NCI-H1694 treated with DMSO at 0.1 percent for 48 hours (cell line): Measurements from ENCODE around the gene CTDNEP1.
A peak's percentile ranks its signal among the peaks of the same experiment; 100 is the strongest.

ENCODE experiments used
- DNase-seq: peaks from one replicate; lab custom pipeline; 2025; lab: John Stamatoyannopoulos, UW

CTDNEP1 gene

DNA sequence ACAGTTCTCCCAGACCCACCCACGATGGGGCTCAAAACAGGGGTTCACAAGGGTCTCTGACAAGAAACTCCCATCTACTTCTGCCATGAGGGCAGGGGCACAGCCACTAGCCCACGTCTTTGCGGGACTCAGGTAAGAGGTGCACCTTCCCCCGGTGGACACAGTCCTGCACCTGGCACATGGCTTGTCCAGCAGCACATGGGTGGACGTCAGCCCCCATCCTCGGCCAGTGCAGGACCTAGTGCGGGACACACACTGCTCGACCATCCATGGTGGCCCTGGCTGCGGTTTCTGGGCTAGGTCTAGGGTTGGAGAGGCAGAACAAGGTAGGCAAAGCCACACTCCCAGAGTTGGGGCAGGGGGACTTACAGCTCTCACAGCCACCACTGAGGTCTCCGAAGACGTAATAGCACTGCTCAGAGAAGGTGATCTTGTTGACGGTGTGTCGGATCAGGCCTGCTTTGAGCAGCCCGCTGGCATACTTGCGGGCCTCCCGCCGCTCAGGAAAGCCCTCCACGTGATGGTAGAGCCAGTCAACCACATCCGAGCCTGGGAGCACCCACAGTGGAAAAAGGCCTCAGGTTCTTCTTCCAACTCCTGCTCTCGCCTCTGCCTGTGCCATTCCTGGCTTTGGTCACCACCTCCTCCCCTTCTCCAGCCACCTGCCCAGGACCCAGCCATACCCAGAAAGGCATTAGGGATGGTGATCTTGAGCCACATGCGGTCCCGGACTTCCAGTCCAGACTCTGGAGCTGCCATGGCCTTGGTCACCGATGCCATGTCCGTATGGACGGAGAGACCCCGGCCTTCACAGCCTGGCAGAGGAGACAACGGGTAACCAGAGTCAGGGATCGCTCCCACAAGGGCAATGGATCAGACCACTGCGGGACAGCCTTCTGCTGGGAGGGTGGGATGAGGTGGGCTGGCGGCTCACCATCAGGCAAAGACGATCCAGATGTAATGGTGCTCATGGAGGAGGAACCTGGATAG lies 24.5 kb downstream of the CTDNEP1 start:
- DNase-seq: no peak

DNA sequence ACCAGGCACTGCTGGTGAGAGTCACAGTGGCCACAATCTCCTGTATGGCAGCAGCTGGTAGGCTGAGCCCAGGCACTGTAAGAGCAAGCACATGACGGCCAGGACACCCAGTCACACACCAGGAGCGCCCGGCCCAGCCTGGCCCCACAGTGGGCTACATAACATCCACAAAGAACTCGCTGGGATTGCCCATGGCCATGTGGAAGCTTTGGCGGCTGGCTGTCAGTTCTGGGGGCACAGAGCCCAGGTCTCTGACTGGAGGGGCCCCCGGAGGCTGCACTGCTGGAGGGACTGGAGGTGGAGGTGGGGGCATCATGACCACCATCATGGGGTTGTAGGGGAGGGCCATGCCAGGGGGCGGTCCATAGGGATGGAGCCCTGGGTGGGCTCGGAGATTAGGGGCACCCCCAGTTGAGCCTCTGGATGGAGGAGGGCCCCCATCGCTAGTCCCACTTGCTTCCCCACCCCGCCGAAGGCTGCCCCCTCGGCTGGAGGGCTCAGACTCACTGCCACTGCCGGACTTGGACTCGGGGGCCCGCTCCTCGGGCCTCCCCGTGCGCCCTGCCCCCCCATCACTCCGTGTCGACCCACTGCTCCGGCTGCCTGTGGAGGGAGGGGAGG lies 25.7 kb downstream of the CTDNEP1 start:
- no peak for DNase-seq

DNA sequence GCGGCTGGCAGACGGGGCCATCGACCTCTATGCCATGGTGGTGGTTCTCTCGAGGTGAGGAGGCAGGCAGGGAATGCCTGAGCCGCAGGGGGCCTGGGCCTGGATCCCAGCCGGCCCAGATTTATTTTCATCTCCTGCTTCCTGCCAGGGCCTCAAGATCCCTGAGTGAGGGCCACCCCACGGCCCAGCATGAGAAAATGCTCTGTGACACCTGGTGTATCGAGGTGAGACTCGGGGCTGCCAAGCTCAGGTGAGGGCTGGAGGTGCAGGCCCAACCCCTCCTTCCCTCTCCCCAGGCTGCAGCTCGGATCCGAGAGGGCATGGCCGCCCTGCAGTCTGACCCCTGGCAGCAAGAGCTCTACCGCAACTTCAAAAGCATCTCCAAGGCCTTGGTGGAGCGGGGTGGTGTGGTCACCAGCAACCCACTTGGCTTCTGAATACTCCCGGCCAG lies 26.8 kb downstream of the CTDNEP1 start:
- DNase-seq: no peak

DNA sequence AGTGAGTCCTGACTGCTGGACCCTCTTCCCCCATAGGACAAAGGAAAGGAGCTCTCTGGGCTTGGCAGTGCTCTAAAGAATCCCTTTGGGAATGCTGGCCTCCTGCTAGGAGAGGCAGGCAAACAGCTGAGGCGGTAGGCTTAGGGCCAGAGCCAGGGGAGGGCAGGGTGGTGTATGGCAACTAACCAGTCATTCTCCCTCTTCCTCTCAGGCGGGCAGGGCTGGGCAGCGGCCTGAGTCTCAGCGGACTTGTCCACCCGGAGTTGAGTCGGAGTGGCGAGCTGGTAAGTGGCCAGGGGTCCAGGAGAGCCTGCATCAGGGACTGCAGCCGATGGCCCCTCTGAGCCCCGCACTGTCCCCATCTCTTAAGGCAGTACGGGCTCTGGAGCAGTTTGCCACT lies 27.4 kb downstream of the CTDNEP1 start:
- no peak for DNase-seq

DNA sequence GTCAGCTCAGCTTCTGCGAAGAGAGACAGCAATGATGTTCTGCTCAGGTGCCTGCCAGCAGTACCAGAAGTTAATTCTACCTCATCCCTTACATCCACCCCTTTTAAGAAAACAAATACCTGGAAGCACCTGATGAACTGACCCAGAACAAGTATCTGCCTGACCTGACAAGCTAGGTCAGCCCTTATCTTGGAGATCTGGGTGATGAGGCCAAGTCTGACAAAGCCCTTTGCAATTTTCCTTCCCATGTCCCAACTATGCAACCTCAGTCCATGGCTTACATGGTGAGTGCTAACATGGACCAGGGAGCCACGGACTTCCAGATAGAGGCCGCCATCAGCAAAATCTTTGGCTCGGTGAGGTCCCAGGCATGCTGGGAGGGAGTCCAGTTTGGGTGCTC lies 28.2 kb downstream of the CTDNEP1 start:
- DNase-seq: no peak

DNA sequence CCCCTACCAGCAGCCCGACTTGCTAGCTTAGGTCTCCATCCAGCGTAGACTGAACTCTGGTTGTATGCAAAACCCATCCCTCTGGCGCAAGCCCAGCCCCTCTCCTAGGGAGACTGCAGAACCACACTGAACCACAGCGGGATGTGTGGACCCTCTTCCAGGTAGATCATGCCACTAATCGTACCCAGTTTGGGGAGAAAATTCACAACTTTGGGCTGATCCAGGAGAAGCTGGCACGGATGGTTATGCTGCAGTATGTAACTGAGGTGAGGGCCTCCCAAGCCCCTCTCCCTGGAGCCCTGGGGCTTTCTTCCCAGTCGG lies 28.6 kb downstream of the CTDNEP1 start:
- DNase-seq: no peak

DNA sequence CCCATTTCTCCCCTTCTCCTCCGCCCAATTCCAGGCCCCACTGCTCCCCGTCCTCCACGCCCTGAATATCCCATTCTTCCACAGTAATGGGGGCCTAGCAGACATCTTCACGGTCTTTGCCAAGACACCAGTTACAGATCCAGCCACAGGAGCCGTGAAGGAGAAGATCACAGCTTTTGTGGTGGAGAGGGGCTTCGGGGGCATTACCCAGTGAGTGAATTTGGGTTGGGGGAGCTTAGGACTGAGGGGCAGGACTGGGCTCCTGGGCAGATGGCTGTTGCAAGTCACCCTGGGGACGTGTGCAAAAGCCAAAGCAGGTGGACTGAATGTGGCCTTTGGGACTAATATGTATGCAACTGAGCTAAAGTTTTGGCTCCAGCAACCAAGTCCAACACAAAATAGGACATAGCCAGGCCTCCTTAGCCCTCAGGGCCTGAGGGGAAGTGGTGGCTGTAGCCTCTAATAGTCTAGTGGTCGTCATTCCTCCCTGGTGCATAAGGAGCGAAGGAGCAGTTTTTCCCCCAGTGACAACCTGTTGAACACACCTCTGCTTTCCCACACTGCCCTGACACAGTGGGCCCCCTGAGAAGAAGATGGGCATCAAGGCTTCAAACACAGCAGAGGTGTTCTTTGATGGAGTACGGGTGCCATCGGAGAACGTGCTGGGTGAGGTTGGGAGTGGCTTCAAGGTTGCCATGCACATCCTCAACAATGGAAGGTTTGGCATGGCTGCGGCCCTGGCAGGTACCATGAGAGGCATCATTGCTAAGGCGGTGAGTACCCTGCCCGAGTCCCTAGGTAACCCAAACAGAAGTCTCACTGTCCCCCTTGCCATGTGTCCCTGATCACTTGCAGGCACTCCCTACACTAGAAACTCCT lies 29.2 kb downstream of the CTDNEP1 start:
- no peak for DNase-seq

DNA sequence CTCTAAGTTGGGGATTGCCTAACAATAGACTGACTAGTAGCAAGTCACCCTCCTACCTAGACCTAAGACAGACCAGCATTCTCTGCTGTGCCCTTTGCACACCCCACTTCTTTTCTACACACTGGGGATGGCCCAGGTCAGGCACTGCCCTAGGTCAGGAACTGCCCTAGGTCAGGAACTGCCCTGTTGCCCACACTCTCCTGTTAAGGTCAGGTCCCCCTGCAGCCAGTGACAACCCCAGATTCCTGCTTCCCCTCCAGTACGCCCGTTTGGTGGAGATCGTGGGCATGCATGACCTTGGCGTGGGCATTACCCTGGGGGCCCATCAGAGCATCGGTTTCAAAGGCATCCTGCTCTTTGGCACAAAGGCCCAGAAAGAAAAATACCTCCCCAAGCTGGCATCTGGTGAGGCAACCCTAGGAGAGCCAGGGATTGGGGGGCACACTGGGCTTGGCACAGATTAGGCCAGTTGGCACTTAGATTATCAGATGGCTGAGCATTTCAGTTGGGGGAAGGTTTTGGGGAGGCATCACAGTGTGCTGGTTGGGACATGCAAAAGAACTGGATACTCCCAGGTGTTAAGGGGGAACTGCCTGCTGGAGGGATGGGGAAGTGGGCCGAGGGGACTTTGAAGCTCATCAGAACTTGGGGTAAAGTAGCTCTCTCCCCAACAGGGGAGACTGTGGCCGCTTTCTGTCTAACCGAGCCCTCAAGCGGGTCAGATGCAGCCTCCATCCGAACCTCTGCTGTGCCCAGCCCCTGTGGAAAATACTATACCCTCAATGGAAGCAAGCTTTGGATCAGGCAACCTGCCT lies 30.0 kb downstream of the CTDNEP1 start:
- no peak for DNase-seq

DNA sequence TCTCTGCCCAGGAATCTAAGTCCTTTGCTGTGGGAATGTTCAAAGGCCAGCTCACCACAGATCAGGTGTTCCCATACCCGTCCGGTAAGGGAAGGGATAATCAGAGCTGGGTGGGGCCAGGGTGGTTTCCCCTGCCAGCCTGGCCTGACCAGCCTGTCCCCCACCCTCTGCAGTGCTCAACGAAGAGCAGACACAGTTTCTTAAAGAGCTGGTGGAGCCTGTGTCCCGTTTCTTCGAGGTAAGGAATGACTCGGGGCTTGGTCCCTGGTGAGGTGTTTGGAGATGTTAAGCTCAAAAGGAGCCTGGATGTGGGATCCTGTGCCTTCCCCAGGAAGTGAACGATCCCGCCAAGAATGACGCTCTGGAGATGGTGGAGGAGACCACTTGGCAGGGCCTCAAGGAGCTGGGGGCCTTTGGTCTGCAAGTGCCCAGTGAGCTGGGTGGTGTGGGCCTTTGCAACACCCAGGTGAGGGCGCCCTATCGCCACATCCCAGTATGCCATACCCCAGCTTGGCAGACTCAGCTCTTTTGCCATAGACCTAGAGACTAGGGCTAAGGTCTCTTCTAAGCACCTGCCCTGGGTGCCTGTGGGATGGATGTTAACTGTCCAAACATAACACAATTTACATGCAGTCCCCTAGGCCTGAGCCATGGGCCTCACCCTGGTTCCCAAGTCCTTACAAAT lies 30.8 kb downstream of the CTDNEP1 start:
- peak; percentile 32 for DNase-seq

DNA sequence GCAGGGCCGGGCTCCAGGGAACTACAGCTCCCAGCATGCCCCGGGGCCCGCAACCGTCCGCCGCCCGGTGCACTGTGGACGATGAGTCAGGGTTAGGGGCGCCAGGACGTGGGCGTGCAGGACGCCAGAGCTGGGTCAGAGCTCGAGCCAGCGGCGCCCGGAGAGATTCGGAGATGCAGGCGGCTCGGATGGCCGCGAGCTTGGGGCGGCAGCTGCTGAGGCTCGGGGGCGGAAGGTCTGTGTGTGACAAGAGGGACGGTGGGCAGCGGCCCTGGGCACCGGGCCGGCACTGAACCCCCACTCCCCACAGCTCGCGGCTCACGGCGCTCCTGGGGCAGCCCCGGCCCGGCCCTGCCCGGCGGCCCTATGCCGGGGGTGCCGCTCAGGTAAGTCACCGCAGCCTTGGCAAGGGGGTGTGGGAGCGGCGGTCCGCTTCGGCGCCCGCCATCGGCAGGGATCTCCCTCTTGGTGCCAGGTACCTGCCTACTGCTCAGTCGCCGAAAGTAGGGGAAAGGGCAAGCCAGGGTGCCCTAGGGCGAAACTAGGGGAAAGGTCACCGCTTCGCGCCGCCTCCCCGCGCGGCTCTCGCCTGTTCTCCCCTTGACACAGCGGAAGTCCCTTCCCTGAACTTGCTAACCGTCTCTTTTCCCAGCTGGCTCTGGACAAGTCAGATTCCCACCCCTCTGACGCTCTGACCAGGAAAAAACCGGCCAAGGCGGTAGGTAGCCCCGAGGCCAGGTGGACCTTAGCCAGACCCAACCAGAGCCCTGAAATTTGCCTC lies 31.5 kb downstream of the CTDNEP1 start, which contains the start of the genes ACADVL and DLG4:
ACADVL (plus strand) TSS at position 127 of the 781 bp plus-strand sequence; CDS start at position 174, 47 bp downstream.
DLG4 (minus strand) TSS at position 25 of the 781 bp plus-strand sequence.
- peak; percentile 59 for DNase-seq

DNA sequence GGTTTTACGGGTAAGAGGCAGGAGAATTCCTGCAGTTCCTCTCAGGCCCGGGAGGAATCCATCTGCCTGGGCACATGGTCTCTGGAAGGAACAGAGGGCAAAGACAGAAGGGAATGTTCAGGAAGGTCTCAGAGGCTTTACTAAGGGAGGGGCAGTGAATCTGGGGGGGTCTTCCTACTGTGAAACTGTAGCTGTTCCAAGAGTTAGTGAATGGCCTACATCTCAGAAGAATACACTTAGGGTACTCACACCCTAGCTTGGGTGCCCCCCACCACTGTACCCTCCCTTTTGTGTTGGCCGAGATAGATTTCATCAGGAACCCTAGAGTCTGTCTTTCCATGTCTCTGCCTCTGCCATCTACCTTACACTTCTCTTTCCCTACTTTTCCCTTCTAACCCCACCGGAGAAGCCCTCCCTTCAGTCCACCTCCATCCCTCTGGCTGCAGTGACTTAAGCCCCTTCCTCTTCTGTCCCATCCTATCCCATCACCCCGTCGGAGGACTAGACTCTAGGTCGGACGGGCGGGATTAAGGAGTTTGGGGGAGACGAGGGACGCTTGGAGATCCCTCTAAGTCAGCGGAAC lies 32.2 kb downstream of the CTDNEP1 start:
- no peak for DNase-seq

DNA sequence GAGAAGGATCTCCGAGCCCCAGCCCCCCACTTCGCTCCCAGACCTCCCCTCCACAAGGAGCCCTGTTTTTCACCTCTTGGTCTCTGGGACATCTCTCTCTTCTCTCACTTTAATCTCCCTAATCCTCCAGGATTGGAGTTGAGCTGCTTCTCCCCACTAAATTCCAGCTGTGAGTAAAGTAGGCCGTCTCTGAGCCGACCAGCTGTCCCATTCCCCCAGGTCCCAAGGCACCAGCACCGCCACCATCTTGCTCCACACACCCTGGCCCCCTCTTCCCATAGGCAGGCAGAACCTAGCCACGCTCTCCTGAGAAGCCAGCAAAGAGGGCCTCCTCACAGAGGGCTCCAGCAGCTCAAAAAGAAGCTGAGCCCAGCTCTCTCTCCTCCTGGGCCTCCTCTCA lies 32.8 kb downstream of the CTDNEP1 start:
- DNase-seq: no peak

DNA sequence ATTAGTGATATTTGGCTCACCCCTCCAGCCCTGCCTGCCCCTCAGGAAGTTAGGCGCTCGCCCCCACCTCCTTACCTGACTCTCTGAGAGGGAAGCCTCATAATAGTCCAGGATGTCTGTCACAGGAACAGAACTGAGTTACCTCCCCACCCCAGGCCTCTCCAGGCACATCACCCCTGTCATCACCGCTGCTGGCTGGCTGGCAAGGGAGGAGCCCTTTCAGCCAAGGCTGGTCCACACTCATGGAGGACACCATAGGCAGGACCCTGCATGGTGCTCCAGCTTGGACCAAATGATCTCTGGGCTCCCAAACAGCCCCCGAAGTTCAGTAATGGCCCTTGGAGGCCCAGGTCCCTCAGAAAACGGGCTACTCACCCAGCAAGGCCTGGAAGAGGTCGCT lies 33.4 kb downstream of the CTDNEP1 start:
- no peak for DNase-seq

DNA sequence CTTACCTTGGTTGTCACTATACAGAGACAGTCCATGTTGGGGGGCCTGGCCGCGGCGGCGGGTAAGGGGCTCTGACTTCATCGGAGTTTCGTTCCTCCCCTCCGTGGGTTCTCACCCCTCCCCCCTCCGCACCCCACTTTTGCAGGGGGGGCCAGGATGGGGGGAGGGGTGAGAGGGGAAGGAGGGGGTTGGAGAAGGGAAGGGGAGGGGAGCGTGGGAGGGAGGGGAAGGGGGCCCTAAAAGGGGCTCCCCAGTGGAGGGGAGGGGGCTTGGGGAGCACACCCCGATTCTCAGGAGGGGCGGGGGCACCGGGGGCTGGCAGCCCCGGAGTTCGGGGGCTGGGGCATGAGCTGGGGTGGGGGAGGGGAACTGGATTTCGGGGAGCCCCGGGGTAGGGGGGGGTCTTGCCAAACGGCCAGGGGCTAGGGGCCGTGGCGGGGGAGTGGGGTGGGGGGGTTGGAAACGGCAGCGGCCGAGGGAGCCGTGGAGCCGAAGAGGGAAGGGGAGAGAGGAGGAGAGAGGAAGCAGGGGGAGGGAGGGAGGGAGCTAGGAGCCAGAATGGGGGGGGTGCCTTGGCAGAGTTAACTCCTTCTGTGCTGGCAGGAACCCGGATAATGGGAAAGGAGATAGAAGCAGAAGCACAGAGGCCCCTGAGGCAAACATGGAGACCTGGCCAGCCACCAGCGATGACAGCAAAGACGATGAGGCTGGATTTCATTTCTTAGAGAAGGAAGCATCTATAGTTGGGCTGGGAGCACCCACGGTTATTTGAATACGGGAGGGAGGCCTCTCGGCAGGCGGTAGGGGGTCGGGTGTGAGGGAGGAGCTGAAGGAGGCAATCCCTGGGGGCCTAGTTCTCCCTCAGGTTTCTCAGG lies 34.2 kb downstream of the CTDNEP1 start:
- DNase-seq: peak; percentile 19

DNA sequence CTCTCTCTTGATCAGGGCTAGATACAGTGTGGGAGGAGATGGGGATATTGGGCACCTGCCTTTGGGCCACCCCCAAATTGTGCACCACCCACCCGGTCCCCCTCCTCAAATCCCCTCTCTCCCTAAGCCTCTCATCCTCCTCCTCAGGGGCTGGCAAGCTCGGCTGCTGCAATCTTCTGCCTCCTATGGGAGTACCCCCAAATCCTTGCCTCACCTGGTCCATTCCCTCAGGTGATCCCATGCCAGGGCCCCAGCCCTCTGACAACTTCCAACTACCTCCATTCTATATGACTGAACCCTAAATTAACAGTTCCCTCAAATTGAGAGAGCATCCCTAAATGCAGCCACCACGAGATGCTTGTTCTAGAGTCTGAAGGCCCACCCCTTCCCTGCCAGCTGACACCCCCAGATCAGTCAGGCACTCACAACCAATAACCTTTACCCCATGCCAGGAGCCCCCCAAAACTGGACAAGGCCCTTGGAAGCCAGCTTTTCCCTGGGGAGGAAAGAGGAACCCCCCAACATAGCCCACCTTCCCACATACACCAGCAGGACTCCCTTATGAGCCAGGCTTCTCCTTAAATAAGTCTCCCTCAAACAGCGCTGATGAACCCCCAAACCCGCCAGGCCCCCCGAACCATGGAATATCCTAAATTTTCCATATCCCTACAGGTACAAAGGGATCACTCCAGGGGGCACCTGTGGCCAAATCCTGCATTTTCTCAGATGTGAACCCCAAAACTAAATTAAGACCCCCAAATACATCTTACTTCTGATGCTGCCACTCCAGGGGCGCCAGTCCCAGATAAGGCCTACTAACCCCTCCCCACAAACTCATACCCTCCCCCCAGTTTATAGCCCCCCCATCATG lies 35.1 kb downstream of the CTDNEP1 start:
- no peak for DNase-seq

DNA sequence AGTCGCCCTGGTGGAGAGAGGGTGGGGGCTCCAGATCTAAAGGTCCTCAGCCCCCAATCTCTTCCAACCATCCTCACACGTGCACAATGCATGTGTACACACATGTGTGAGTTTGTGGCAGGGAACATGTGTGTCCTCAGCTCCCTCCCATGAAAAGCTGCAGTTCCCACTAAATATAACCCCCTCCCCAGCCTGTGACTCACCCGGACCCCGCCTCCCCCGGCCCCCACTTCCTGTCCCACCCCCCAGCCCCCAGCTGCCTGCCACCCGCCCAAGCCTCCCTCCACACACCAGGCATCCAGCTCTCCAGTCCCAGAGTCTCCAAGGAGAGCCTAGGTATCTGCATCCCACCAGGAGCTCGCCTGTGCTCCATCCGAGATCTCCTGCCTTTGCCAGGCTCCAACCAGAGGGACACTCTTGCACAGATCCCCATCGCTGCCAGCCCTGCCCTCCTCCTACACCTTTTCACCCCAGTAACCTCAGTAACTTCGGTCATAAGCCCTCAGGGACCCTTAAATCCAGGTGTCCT lies 35.8 kb downstream of the CTDNEP1 start:
- DNase-seq: no peak

DNA sequence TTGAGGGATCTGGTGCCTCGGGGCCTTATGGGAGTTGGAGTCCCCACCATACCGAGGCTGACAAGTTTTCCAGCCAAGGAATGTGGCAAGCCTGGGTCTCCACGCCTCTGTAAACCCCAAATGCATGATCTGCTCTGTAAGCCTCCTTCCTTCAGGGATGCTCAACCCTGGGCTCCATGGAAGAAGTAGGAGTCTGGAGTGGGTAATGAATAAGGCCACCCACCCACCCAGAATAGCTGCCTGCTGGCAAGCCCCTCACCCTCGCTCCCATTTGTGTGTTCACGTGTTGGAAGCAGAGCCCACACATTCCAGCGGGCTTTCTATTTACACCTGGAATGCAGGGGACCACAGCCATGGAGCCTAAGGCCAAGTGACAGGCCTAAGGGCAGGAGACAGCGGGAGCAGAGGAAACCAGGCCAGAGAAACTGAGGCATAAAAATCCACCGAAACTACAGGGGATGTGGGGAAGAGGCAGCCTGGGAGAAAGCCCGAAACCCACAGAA lies 36.3 kb downstream of the CTDNEP1 start:
- no peak for DNase-seq
